Measurements from ENCODE around the gene NHERF1.

The NHERF1 gene

GRCh38 chr17:74748529-74749278 lies at the start of gene NHERF1:
TSS of gene NHERF1 (plus strand) at chr17:74748628. CDS start at chr17:74748847, 219 bp downstream.
- no peak for DNase-seq

- no peak for DNase-seq
Measured at GRCh38 chr17:74699236-74699635, 49.2 kb upstream of the NHERF1 start.

GRCh38 chr17:74702116-74702871 lies 46.1 kb upstream of the NHERF1 start:
- no peak for DNase-seq

- no peak for DNase-seq
Measured at GRCh38 chr17:74703311-74703710, 45.1 kb upstream of the NHERF1 start.

GRCh38 chr17:74704544-74704943 lies 43.9 kb upstream of the NHERF1 start:
- no peak for DNase-seq

GRCh38 chr17:74711058-74711824 lies 37.2 kb upstream of the NHERF1 start:
- no peak for DNase-seq

GRCh38 chr17:74712301-74712700 lies 36.1 kb upstream of the NHERF1 start:
- DNase-seq, result no peak

GRCh38 chr17:74712756-74713155 lies 35.7 kb upstream of the NHERF1 start, which contains the start of gene CD300LF:
TSS of gene CD300LF (minus strand) at chr17:74712923. CDS start at chr17:74712866, 57 bp downstream.
- no peak for DNase-seq

GRCh38 chr17:74713171-74713755 lies 35.2 kb upstream of the NHERF1 start:
- no peak for DNase-seq

- DNase-seq, result no peak
Measured at GRCh38 chr17:74715144-74715543, 33.3 kb upstream of the NHERF1 start.

- no peak for DNase-seq
Measured at GRCh38 chr17:74720506-74720905, 27.9 kb upstream of the NHERF1 start.

GRCh38 chr17:74722782-74723181 lies 25.6 kb upstream of the NHERF1 start:
- no peak for DNase-seq

- DNase-seq, result no peak
Measured at GRCh38 chr17:74723891-74724290, 24.5 kb upstream of the NHERF1 start.

GRCh38 chr17:74725111-74725510 lies 23.3 kb upstream of the NHERF1 start:
- no peak for DNase-seq

- no peak for DNase-seq
Measured at GRCh38 chr17:74728033-74728701, 20.3 kb upstream of the NHERF1 start.

GRCh38 chr17:74728702-74729075 lies 19.7 kb upstream of the NHERF1 start:
- no peak for DNase-seq

GRCh38 chr17:74729368-74729767 lies 19.1 kb upstream of the NHERF1 start:
- DNase-seq, result no peak

GRCh38 chr17:74729866-74730265 lies 18.6 kb upstream of the NHERF1 start:
- no peak for DNase-seq

GRCh38 chr17:74730491-74731346 lies 17.7 kb upstream of the NHERF1 start:
- DNase-seq, result no peak

GRCh38 chr17:74731347-74731605 lies 17.2 kb upstream of the NHERF1 start:
- no peak for DNase-seq

- no peak for DNase-seq
Measured at GRCh38 chr17:74732042-74732867, 16.2 kb upstream of the NHERF1 start.

Measured in DMS153 (cell line).